Right atrium auricular region (tissue), 2 donors: Measurements from ENCODE around the gene C3orf38. TPM values are rescaled to one million over a fixed set of nuclear protein-coding genes. Genes with fewer than 3 reads are reported as not detected.

Experiments used
- DNase-seq: peaks from one replicate; pipeline ENCODE4 v3.0.0-alpha.2; 2019; ENCODE audit warnings: low spot score
- H3K27ac ChIP-seq, 2 donors: fragments of 200-600 bp; sonication (generic); 1 replicate in 1 of 2; 2 replicates in 1 of 2; pipeline ENCODE4 v1.5.1; 2016 to 2019
- H3K27me3 ChIP-seq, 2 donors: fragments of 200-600 bp; sonication (generic); one replicate each; pipeline versions ENCODE4 v1.5.1 to v1.6.0; 2017 to 2019
- H3K36me3 ChIP-seq: fragments of 200-600 bp; sonication (generic); one replicate; pipeline ENCODE4 v1.5.1; 2016
- H3K4me1 ChIP-seq, 2 donors: fragments of 200-600 bp; sonication (generic); one replicate each; pipeline versions ENCODE4 v1.5.1 to v1.6.0; 2017 to 2019
- H3K4me3 ChIP-seq, 2 donors: fragments of 200-600 bp; sonication (generic); 1 replicate in 1 of 2; 2 replicates in 1 of 2; pipeline ENCODE4 v1.5.1; 2017 to 2019; ENCODE audit warnings: mild to moderate bottlenecking in 1 of 2, moderate library complexity in 1 of 2
- H3K9me3 ChIP-seq, 2 donors: fragments of 200-600 bp; sonication (generic); one replicate each; pipeline ENCODE4 v1.5.1; 2019
- CTCF ChIP-seq, 2 donors: fragments of 200-600 bp; sonication (generic); IDR thresholded peaks; one replicate each; pipeline ENCODE4 v1.5.1; 2019; ENCODE audit warnings: antibody characterized with exemption in 2 of 2
- total RNA-seq, 2 donors: library from RNA; depleted of rRNA; stranded (reverse); fragments of >200 nt; gene quantifications; one replicate each; pipeline ENCODE4 v1.1.0, GENCODE V29; 2016

The C3orf38 gene
- total RNA-seq, 2 donors from 2014 or later, result 12.0 to 12.5 TPM

- no peak for DNase-seq
- no peak overlapping the region for H3K4me3 ChIP-seq
Measured at GRCh38 chr3:88188436-88188835, 38.7 kb downstream of the C3orf38 start.

DNA sequence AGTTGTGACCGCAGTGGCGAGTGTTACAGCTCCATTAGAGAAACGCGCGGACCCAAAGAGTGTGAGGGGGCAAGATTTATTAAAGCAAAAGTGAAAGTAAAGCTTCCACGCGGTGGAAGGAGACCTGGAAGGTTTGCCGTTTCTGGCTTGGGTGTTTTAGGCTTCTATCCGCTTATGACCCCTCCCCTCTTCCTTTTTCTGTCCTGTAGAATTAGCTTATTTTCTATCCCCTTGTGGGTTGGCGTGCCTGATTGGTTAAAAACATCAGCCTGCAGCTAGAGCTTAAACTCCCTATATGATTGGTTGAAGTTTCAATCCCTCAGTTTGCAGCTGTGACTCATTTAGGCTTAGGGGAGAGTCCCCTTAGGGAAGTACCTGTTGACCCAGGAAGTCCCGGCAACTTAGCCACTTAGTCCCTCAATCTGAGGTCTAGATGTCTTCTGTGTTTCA is 39.6 kb downstream of the C3orf38 start:
- Histone ChIP-seq H3K36me3 (no peaks in the 10 kb centered on the region), H3K9me3 (no peaks in the 10 kb centered on the region), H3K27me3 (no peaks in the 10 kb centered on the region), H3K4me1 (no peaks in the 10 kb centered on the region), H3K4me3 (no peak overlapping the region), H3K27ac (no peak overlapping the region)
- no peak for TF ChIP-seq CTCF (IDR thresholded peaks at IDR 0.05)
- DNase-seq, result no peak

More at GRCh38 chr3:88188436-88188835, 38.7 kb downstream of the C3orf38 start:
- Histone ChIP-seq H3K36me3 (no peaks in the 10 kb centered on the region), H3K27me3 (no peaks in the 10 kb centered on the region), H3K9me3 (no peaks in the 10 kb centered on the region), H3K27ac (no peak overlapping the region), H3K4me1 (no peaks in the 10 kb centered on the region)
- no peak for TF ChIP-seq CTCF (IDR thresholded peaks at IDR 0.05)

DNA sequence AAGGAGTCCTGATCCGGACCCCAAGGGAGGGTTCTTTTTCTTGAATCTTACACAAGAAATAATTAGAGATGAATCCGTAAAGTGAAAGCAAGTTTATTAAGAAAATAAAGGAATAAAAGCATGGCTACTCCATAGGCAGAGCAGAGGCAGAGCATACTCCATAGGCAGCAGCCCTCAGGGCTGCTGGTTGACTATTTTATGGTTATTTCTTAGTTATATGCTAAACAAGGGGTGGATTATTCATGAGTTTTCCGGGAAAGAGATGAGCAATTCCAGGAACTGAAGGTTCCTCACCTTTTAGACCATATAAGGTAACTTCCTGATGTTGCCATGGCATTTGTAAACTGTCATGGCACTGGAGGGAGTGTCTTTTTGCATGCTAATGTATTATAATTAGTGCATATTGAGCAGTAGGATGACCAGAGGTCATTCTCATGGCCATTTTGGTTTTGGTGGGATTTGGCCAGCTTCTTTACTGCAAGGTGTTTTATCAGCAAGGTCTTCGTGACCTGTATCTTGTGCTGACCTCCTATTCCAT is 42.2 kb downstream of the C3orf38 start:
- Histone ChIP-seq H3K36me3 (no peaks in the 10 kb centered on the region), H3K4me1 (no peaks in the 10 kb centered on the region), H3K27ac (no peak overlapping the region), H3K9me3 (no peaks in the 10 kb centered on the region), H3K4me3 (no peak overlapping the region), H3K27me3 (no peaks in the 10 kb centered on the region)
- DNase-seq, result no peak
- no peak for TF ChIP-seq CTCF (IDR thresholded peaks at IDR 0.05)

DNA sequence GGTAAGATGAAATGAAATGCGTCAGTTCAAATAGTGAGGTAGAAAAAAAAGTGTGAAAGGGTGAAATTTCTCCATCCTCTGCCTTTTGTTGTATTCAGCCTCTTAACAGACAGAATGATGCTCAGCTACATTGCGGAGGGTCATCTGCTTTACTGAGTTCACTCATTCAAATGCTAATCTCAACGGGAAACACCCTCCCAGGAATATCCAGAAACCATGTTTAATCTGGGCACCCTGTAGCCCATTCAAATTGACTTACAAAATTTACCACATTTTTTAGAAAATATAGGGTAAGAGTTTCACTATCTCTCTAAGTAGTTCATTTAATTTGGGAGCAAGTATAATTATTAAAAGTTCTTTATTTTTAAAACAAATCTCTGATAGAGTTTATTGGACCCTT is 42.9 kb downstream of the C3orf38 start:
- Histone ChIP-seq H3K4me3 (no peak overlapping the region), H3K36me3 (no peaks in the 10 kb centered on the region)
- no peak for TF ChIP-seq CTCF (IDR thresholded peaks at IDR 0.05)

GRCh38 chr3:88195951-88196434 is 46.2 kb downstream of the C3orf38 start:
- Histone ChIP-seq H3K9me3 (no peaks in the 10 kb centered on the region), H3K4me1 (no peaks in the 10 kb centered on the region), H3K27me3 (no peaks in the 10 kb centered on the region), H3K27ac (no peak overlapping the region), H3K36me3 (no peaks in the 10 kb centered on the region), H3K4me3 (no peak overlapping the region)
- no peak for DNase-seq
- TF ChIP-seq CTCF (IDR thresholded peaks at IDR 0.05), result no peak

More for the DNA sequence above, 42.9 kb downstream of the C3orf38 start:
- Histone ChIP-seq H3K27ac (no peak overlapping the region), H3K27me3 (no peaks in the 10 kb centered on the region), H3K9me3 (no peaks in the 10 kb centered on the region), H3K4me1 (no peaks in the 10 kb centered on the region)
- DNase-seq, result no peak

DNA sequence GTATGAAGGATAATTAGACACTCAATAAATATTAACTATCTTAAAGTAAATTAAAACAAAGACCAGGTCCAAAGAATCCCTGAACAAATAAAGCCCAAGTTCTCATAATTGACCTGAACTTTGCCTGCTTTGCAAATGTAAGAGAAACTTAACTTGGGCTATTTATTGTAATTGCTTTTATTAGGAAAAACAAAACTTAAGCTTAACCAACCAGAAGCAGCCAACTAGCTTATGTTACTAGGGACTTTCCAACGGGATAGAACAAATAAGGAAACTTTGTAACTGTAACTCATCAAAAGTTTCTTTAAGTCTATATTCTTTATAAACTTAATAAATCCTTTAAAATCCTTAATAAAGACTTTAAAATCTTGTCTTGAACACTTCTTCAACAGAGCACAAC is 48.4 kb downstream of the C3orf38 start:
- H3K9me3 ChIP-seq, result no peaks in the 10 kb centered on the region
- H3K4me1 ChIP-seq, result no peaks in the 10 kb centered on the region
- TF ChIP-seq CTCF (IDR thresholded peaks at IDR 0.05), result no peak
- no peaks in the 10 kb centered on the region for H3K27me3 ChIP-seq
- H3K4me3 ChIP-seq, result no peak overlapping the region
- DNase-seq, result no peak
- no peak overlapping the region for H3K27ac ChIP-seq
- no peaks in the 10 kb centered on the region for H3K36me3 ChIP-seq
